ENCODE measurements around the gene STK17A.

DNA sequence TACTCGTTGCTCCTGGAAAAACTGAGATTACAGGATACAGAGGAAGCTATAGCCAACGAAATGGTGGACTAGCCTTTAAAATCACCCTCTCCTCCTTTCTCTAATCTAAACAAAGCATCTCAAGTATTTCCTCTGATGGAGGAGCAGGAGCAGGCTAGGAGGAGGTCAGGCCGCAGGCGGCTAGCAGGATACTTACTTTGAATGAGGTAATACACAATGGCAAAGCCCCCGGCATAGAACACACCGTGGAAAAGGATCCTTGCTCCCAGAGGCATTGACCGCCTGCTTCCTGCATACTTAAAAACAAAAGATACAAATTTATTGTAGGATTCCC is 64.4 kb downstream of the STK17A start:
- TF ChIP-seq CTCF (IDR thresholded peaks at IDR 0.05), result no peak
- no peak for TF ChIP-seq EZH2 (IDR thresholded peaks at IDR 0.05)
- no peak for TF ChIP-seq EZH2phosphoT487 (IDR thresholded peaks at IDR 0.05)
